Lung (tissue), 12 donors: ENCODE results near the gene COG5. TPM values are rescaled to one million over a fixed set of nuclear protein-coding genes. Genes with fewer than 3 reads are reported as not detected.
"Not testable (repeated sequence)": the region's sequence is repeated elsewhere in the genome, so short reads cannot be mapped to it uniquely, and the experiment has no call there.

Experiments used
- ATAC-seq: fragments of 200-7000 bp; cut with Tn5 transposase; one replicate; pipeline ENCODE4 v1.9.1; 2020; ENCODE audit warnings: moderate number of reproducible peaks; ENCODE audit not compliant: insufficient read depth, low FRiP score
- DNase-seq, 3 donors: peaks; one replicate each; pipeline ENCODE4 v3.0.0-alpha.2; 2013 to 2017
- H3K27ac ChIP-seq, 2 donors: one replicate each; pipeline ENCODE4 v1.5.1; 2013; ENCODE audit warnings: mild to moderate bottlenecking in 2 of 2, moderate library complexity in 2 of 2, control low read depth in 1 of 2, inconsistent platforms in 1 of 2, low read depth in 1 of 2, low read length in 1 of 2
- H3K27me3 ChIP-seq, 3 donors: one replicate each; pipeline ENCODE4 v1.5.1; 2013; ENCODE audit warnings: low read length in 2 of 3; ENCODE audit not compliant: control insufficient read depth in 3 of 3, insufficient read depth in 3 of 3
- H3K36me3 ChIP-seq, 4 donors: one replicate each; pipeline ENCODE4 v1.5.1; 2013; ENCODE audit warnings: low read length in 4 of 4, mild to moderate bottlenecking in 1 of 4, moderate library complexity in 1 of 4; ENCODE audit not compliant: control insufficient read depth in 4 of 4, insufficient read depth in 4 of 4
- H3K4me1 ChIP-seq, 5 donors: one replicate each; pipeline ENCODE4 v1.5.1; 2013; ENCODE audit warnings: low read length in 5 of 5, mild to moderate bottlenecking in 2 of 5, moderate library complexity in 1 of 5; ENCODE audit not compliant: control insufficient read depth in 5 of 5, insufficient read depth in 5 of 5
- H3K4me3 ChIP-seq: one replicate; pipeline ENCODE4 v1.5.1; 2013; ENCODE audit warnings: mild to moderate bottlenecking, control low read depth, moderate library complexity
- H3K9ac ChIP-seq, 2 donors: one replicate each; pipeline ENCODE4 v1.5.1; 2013; ENCODE audit warnings: low read length in 2 of 2, control low read depth in 1 of 2; ENCODE audit not compliant: insufficient read depth in 1 of 2
- H3K9me3 ChIP-seq, 4 donors: one replicate each; pipeline ENCODE4 v1.5.1; 2013; ENCODE audit warnings: low read length in 3 of 4, mild to moderate bottlenecking in 1 of 4, moderate library complexity in 1 of 4; ENCODE audit not compliant: control insufficient read depth in 4 of 4, insufficient read depth in 3 of 4
- WGBS, 2 donors: extraction: QIAGEN DNeasy Blood & Tissue Kit; methylation state at CpG; one replicate each; pipeline ENCODE4 v1.1.7; 2013; 5-methylcytosine and 5-hydroxymethylcytosine counted together
- polyA plus RNA-seq, 2 donors: library from polyadenylated mRNA; stranded (reverse); fragments of 200-250 nt; gene quantifications; one replicate each; pipeline ENCODE4 v1.2.1, GENCODE V29; 2013
- total RNA-seq, 2 donors: library from RNA; depleted of rRNA in 1 of 2; stranded (reverse); fragments of >200 nt in 1 of 2; gene quantifications; one replicate each; pipeline ENCODE4 v1.2.1, GENCODE V29; 2014 to 2021
- TF ChIP-seq, protein P1 (sequence below): IDR thresholded peaks from 2 replicates; pipeline ENCODE4 v1.5.1; 2012; ENCODE audit warnings: mild to moderate bottlenecking; ENCODE audit errors: control extremely low read depth, extremely low read depth
- donor health status: control.
- donor health status: control.
- donor health status: Bipolar disorder and iron deficiency.
- donor health status: healthy.
- donor health status: DM: yes; HTN: yes; CAD: no.

Gene COG5
- total and polyA plus RNA-seq, 4 donors, result 5.6 to 101 (median 27.2) TPM

DNA sequence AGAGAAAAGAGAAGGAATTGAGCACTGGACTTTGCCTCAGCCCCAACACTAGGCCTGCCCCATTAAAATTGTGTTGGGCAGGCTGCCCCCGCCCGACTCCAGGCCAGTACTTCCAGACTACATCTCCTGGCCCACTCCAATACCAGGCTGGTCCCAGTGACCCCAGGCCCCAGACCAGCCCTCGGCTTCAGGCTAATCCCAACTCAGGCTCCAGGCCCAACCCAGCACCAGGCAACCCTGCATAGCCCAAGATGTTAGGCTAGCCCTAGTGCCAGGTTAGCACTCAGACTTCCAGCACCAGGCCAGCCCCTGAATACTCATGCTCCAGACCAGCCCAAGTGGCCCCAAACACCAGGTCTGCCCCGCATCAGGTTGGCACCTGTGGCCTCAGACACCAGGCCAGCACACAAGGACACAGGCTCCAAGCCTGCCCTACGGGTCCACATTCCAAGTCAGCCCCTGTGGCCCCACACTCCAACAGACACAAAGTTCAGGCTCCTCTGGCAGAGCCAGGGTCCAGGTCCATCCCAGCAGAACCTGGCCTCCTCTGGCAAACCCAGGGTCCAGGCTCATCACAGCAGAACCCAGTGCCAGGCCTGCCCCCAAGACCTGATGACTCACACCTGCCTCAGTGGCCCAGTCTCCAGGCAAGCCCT lies 20.3 kb downstream of the COG5 start:
- Histone ChIP-seq H3K4me1 (peaks cover 0 to 2% (median 0%) of the 10 kb centered on the region in 5 donors), H3K27me3 (no peaks in the 10 kb centered on the region), H3K27ac (no peak overlapping the region), H3K9ac (no peak overlapping the region), H3K4me3 (no peak overlapping the region), H3K36me3 (peaks cover 7 to 23% (median 15%) of the 10 kb centered on the region in 4 donors), H3K9me3 (peaks cover 0 to 6% (median 4%) of the 10 kb centered on the region in 4 donors)
- ATAC-seq (no peak), DNase-seq (no peak)
- 97 to 99% methylated on average over 5 of the region's 5 CpGs for WGBS, 2 donors
- TF ChIP-seq, protein P1, sequence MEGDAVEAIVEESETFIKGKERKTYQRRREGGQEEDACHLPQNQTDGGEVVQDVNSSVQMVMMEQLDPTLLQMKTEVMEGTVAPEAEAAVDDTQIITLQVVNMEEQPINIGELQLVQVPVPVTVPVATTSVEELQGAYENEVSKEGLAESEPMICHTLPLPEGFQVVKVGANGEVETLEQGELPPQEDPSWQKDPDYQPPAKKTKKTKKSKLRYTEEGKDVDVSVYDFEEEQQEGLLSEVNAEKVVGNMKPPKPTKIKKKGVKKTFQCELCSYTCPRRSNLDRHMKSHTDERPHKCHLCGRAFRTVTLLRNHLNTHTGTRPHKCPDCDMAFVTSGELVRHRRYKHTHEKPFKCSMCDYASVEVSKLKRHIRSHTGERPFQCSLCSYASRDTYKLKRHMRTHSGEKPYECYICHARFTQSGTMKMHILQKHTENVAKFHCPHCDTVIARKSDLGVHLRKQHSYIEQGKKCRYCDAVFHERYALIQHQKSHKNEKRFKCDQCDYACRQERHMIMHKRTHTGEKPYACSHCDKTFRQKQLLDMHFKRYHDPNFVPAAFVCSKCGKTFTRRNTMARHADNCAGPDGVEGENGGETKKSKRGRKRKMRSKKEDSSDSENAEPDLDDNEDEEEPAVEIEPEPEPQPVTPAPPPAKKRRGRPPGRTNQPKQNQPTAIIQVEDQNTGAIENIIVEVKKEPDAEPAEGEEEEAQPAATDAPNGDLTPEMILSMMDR, result no peak

DNA sequence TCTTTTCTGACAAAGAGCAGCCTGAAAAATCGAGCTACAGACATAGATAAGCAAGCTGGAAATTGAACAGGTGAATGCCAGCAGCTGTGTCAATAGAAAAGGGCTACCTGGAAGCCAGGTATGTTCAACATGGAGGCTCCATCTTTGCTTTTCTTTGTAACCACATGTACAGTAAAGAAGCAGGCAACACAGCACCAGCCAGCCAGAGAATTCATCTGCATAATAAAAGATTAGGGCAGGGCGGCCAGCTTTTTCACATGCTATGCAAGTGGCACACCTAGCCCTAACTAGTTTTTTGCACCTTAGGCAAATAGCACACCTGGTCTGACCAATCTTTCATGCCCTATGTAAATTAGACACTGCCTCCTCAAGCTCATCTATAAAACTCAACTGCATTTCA lies 25.7 kb downstream of the COG5 start:
- Histone ChIP-seq H3K27ac (no peak overlapping the region), H3K9ac (no peak overlapping the region), H3K9me3 (no peaks in the 10 kb centered on the region), H3K4me3 (no peak overlapping the region), H3K4me1 (peaks cover 0 to 2% (median 0%) of the 10 kb centered on the region in 5 donors), H3K27me3 (no peaks in the 10 kb centered on the region), H3K36me3 (peaks cover 0 to 6% (median 3%) of the 10 kb centered on the region in 4 donors)
- TF ChIP-seq, protein P1, result no peak
- ATAC-seq (no peak), DNase-seq (peak; percentile 14 to 40 (median 17))
- 58 to 70% methylated on average over 2 of the region's 2 CpGs for WGBS, 2 donors

- H3K9me3 ChIP-seq, H3K4me1 ChIP-seq, DNase-seq, ATAC-seq, H3K4me3 ChIP-seq, H3K27ac ChIP-seq, H3K27me3 ChIP-seq, H3K9ac ChIP-seq, H3K36me3 ChIP-seq: not testable (repeated sequence)
- 95 to 96% methylated on average over 4 of the region's 4 CpGs for WGBS, 2 donors
Measured at GRCh38 chr7:107537228-107537627, 26.5 kb downstream of the COG5 start.

- H3K4me3 ChIP-seq, result no peak overlapping the region
- TF ChIP-seq, protein P1, result no peak
- H3K9ac ChIP-seq, result no peak overlapping the region
- DNase-seq (no peak), ATAC-seq (no peak)
- H3K9me3 ChIP-seq, result no peaks in the 10 kb centered on the region
- H3K4me1 ChIP-seq, result peaks cover 0 to 4% (median 0%) of the 10 kb centered on the region in 5 donors
- H3K27ac ChIP-seq, result no peak overlapping the region
- H3K36me3 ChIP-seq, result peaks cover 0 to 4% (median 1%) of the 10 kb centered on the region in 4 donors
- H3K27me3 ChIP-seq, result no peaks in the 10 kb centered on the region
Measured at GRCh38 chr7:107534139-107534538, 29.6 kb downstream of the COG5 start.
